OCI-LY1 (cell line): Measurements from ENCODE around the gene WWOX.

Experiments
- CTCF ChIP-seq: fragments of 200-600 bp; sonication (generic), shearing (Covaris generic); IDR thresholded peaks from 2 replicates; pipeline ENCODE4 v1.5.1; 2017; ENCODE audit warnings: mild to moderate bottlenecking, antibody characterized with exemption, low read length, moderate library complexity, mixed read lengths
- EZH2 ChIP-seq: fragments of 200-600 bp; sonication (generic), shearing (Covaris generic); IDR thresholded peaks from 2 replicates; pipeline ENCODE4 v1.8.0; 2017; ENCODE audit warnings: borderline replicate concordance, mixed run types, mild to moderate bottlenecking, antibody characterized with exemption, low read length, moderate library complexity, mixed read lengths

GRCh38 chr16:79004309-79004708 is 904.9 kb downstream of the WWOX start:
- TF ChIP-seq CTCF (no peak), EZH2 (no peak)
